Immature natural killer cell (primary cell): ENCODE data around the gene TULP3. TPM values are rescaled to one million over a fixed set of nuclear protein-coding genes. Genes with fewer than 3 reads are reported as not detected.
"Not testable (repeated sequence)": the region's sequence is repeated elsewhere in the genome, so short reads cannot be mapped to it uniquely, and the experiment has no call there.

Source experiments
- DNase-seq, 3 donors: peaks; one replicate each; pipeline ENCODE4 v3.0.0; 2022; ENCODE audit warnings: mixed read lengths in 1 of 3
- H3K27ac Mint-ChIP-seq, 6 donors: one replicate each; pipeline ENCODE4 v1.8.0; 2020; ENCODE audit warnings: mixed read lengths in 6 of 6, mild to moderate bottlenecking in 5 of 6, inconsistent platforms in 4 of 6, moderate library complexity in 3 of 6
- H3K27me3 Mint-ChIP-seq, 3 donors: one replicate each; pipeline ENCODE4 v1.8.0; 2020 to 2021; ENCODE audit warnings: low read depth in 3 of 3, mild to moderate bottlenecking in 3 of 3, mixed read lengths in 3 of 3, moderate library complexity in 3 of 3, inconsistent platforms in 1 of 3
- H3K36me3 Mint-ChIP-seq, 3 donors: one replicate each; pipeline ENCODE4 v1.8.0; 2020; ENCODE audit warnings: mixed read lengths in 3 of 3, inconsistent platforms in 2 of 3, mild to moderate bottlenecking in 2 of 3
- H3K4me1 Mint-ChIP-seq, 2 donors: one replicate each; pipeline ENCODE4 v1.8.0; 2020; ENCODE audit warnings: inconsistent platforms in 2 of 2, mild to moderate bottlenecking in 2 of 2, mixed read lengths in 2 of 2, moderate library complexity in 1 of 2
- H3K4me3 Mint-ChIP-seq, 5 donors: one replicate each; pipeline ENCODE4 v1.8.0; 2020; ENCODE audit warnings: mild to moderate bottlenecking in 5 of 5, mixed read lengths in 5 of 5, inconsistent platforms in 3 of 5, moderate library complexity in 3 of 5
- H3K9me3 Mint-ChIP-seq, 6 donors: one replicate each; pipeline ENCODE4 v1.8.0; 2020; ENCODE audit warnings: mild to moderate bottlenecking in 6 of 6, mixed read lengths in 6 of 6, inconsistent platforms in 4 of 6, moderate library complexity in 3 of 6
- polyA plus RNA-seq, 3 donors: library from polyadenylated mRNA; unstranded; fragments of 300-500 nt; fragmentation: Illumina TruSeq; gene quantifications; one replicate each; pipeline ENCODE4 v1.2.3, GENCODE V29; 2021

TULP3 gene
- polyA plus RNA-seq, 3 donors from 2014 or later = 5.5 to 11.1 (median 7.5) TPM

- no peak for DNase-seq
- no peaks in the 10 kb centered on the region for H3K4me1 Mint-ChIP-seq
- H3K27ac Mint-ChIP-seq = peak overlapping the region in 1 of 6 donors; percentile 76
- H3K4me3 Mint-ChIP-seq = no peak overlapping the region
- peaks cover 0 to 2% (median 0%) of the 10 kb centered on the region in 3 donors for H3K27me3 Mint-ChIP-seq
- peaks cover 3 to 6% (median 6%) of the 10 kb centered on the region in 3 donors for H3K36me3 Mint-ChIP-seq
- no peaks in the 10 kb centered on the region for H3K9me3 Mint-ChIP-seq
Measured at GRCh38 chr12:2858334-2858733, 32.4 kb upstream of the TULP3 start.

- peaks cover 3 to 6% (median 6%) of the 10 kb centered on the region in 3 donors for H3K36me3 Mint-ChIP-seq
- H3K4me1 Mint-ChIP-seq = no peaks in the 10 kb centered on the region
- no peak for DNase-seq
- no peak overlapping the region for H3K27ac Mint-ChIP-seq
- no peaks in the 10 kb centered on the region for H3K9me3 Mint-ChIP-seq
- no peak overlapping the region for H3K4me3 Mint-ChIP-seq
- H3K27me3 Mint-ChIP-seq = peaks cover 0 to 2% (median 0%) of the 10 kb centered on the region in 3 donors
Measured at GRCh38 chr12:2858944-2859421, 31.7 kb upstream of the TULP3 start.

DNA sequence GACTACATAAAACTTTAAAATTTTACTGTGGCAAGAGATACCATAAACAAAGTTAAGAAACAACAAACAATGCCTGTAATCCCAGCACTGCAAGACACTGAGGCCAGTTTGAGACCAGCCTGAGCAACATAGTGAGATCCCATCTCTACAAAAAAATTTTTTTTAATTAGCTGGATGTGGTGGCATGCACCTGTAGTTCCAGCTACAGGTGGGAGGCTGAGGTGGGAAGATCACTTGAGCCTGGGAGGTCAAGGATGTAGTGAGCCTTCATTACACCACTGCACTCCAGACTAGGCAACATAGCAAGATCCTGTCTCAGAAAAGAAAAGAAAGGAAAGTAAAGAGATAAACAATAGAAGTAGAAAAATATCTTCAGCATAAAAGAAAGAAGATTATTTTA is 30.5 kb upstream of the TULP3 start:
- H3K36me3 Mint-ChIP-seq = peaks cover 3 to 6% (median 6%) of the 10 kb centered on the region in 3 donors
- no peaks in the 10 kb centered on the region for H3K9me3 Mint-ChIP-seq
- no peak overlapping the region for H3K4me3 Mint-ChIP-seq
- peaks cover 0 to 2% (median 0%) of the 10 kb centered on the region in 3 donors for H3K27me3 Mint-ChIP-seq
- no peak for DNase-seq
- H3K27ac Mint-ChIP-seq = no peak overlapping the region
- no peaks in the 10 kb centered on the region for H3K4me1 Mint-ChIP-seq

- Mint-ChIP-seq H3K4me1 (no peaks in the 10 kb centered on the region), H3K4me3 (no peak overlapping the region), H3K27me3 (peaks cover 0 to 2% (median 0%) of the 10 kb centered on the region in 3 donors), H3K27ac (no peak overlapping the region), H3K9me3 (no peaks in the 10 kb centered on the region), H3K36me3 (no peaks in the 10 kb centered on the region)
- DNase-seq = no peak
Measured at GRCh38 chr12:2862876-2863275, 27.8 kb upstream of the TULP3 start.

- H3K27ac Mint-ChIP-seq = peak overlapping the region in 1 of 6 donors; percentile 34
- DNase-seq, H3K4me3 Mint-ChIP-seq, H3K9me3 Mint-ChIP-seq, H3K27me3 Mint-ChIP-seq, H3K36me3 Mint-ChIP-seq, H3K4me1 Mint-ChIP-seq: not testable (repeated sequence)
Measured at GRCh38 chr12:2863402-2863801, 27.3 kb upstream of the TULP3 start.

DNA sequence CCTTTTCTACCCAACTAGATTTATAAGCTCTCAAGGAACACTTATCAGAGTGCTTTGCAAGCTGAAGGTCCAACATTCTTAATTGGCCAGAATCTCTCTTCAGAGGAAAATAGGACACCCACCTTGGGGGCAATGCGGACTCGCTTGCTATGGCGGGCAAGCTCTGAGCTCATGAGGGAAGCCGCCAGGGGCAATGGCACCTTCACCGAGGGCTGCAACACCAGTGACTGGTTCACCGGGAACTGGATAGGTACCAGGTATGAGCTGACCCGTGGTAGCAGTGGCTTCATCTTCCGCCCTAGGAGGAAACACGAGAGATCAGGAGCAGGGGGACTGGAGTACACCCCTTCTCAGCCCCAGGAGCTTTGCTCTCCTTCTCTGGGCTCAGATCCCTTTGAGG is 26.5 kb upstream of the TULP3 start:
- no peak for DNase-seq
- no peaks in the 10 kb centered on the region for H3K9me3 Mint-ChIP-seq
- H3K27me3 Mint-ChIP-seq = no peaks in the 10 kb centered on the region
- no peak overlapping the region for H3K27ac Mint-ChIP-seq
- H3K36me3 Mint-ChIP-seq = no peaks in the 10 kb centered on the region
- H3K4me1 Mint-ChIP-seq = no peaks in the 10 kb centered on the region
- H3K4me3 Mint-ChIP-seq = no peak overlapping the region

- not testable (repeated sequence) for H3K36me3 Mint-ChIP-seq, H3K4me3 Mint-ChIP-seq, H3K9me3 Mint-ChIP-seq, H3K4me1 Mint-ChIP-seq, H3K27me3 Mint-ChIP-seq, H3K27ac Mint-ChIP-seq, DNase-seq
Measured at GRCh38 chr12:2868986-2869632, 21.6 kb upstream of the TULP3 start.

DNA sequence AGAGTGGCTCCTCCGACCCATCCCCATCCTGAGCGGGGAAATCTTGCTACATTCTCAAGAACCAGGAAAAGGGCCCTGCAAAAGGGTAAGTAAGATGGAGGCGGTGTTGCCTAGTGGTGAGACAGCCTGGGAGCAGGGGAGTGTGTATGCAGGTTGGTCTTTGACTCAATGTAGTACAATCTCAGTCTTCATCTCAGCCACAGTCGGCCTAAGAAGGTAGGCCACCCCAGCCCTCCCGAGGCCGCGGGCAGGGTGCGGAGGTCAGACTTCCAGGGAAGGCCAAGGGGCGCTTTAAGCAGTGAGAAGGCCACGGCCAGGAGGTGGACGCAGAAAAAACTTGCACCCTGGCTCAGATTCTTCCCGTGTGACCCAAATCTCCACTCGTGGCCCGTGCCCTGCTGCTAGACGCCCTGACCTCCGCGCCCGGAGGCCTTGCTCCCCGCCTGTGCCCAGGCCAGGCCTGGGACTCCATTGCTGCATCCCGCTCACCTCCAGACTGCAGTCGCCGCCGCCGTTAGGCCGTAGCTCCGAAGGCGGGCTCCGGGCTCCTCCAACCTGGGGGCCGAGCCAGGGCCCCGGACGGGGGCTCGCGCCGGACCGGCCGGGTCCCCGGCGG is 14.2 kb upstream of the TULP3 start:
- Mint-ChIP-seq H3K27ac (peak overlapping the region; percentile 30 to 96 (median 76)), H3K4me3 (peak overlapping the region; percentile 82 to 99 (median 86)), H3K4me1 (peaks cover 25 to 33% of the 10 kb centered on the region in 2 donors), H3K36me3 (no peaks in the 10 kb centered on the region), H3K27me3 (peaks cover 3 to 8% (median 4%) of the 10 kb centered on the region in 3 donors), H3K9me3 (no peaks in the 10 kb centered on the region)
- DNase-seq = peak in 1 of 3 donors; percentile 10

GRCh38 chr12:2877047-2877952 is 13.4 kb upstream of the TULP3 start, which contains the start of the genes FOXM1 and RHNO1:
Gene FOXM1, minus strand, starts transcription at chr12:2877174. Its CDS starts 2,696 bp downstream, at chr12:2874478.
Gene RHNO1, plus strand, starts transcription at chr12:2877223. Its CDS starts 8,144 bp downstream, at chr12:2885367.
- Mint-ChIP-seq H3K4me1 (peaks cover 27 to 33% of the 10 kb centered on the region in 2 donors), H3K27me3 (peaks cover 3 to 8% (median 4%) of the 10 kb centered on the region in 3 donors)

GRCh38 chr12:2877953-2878732 is 12.5 kb upstream of the TULP3 start:
- Mint-ChIP-seq H3K36me3 (no peaks in the 10 kb centered on the region), H3K27me3 (peaks cover 3 to 8% (median 4%) of the 10 kb centered on the region in 3 donors), H3K27ac (peak overlapping the region; percentile 95 to 99 (median 97)), H3K4me3 (peak overlapping the region; percentile 98 to 99 (median 99)), H3K4me1 (peaks cover 27 to 33% of the 10 kb centered on the region in 2 donors), H3K9me3 (no peaks in the 10 kb centered on the region)
- DNase-seq = no peak

More at GRCh38 chr12:2877047-2877952, 13.4 kb upstream of the TULP3 start, which contains the start of the genes FOXM1 and RHNO1:
- H3K9me3 Mint-ChIP-seq = no peaks in the 10 kb centered on the region
- H3K36me3 Mint-ChIP-seq = no peaks in the 10 kb centered on the region
- H3K27ac Mint-ChIP-seq = peak within 1 kb of the TSS; percentile 95 to 99 (median 97)
- DNase-seq = peak; percentile 87 to 89 (median 87)
- H3K4me3 Mint-ChIP-seq = peak within 1 kb of the TSS; percentile 98 to 99 (median 99)

DNA sequence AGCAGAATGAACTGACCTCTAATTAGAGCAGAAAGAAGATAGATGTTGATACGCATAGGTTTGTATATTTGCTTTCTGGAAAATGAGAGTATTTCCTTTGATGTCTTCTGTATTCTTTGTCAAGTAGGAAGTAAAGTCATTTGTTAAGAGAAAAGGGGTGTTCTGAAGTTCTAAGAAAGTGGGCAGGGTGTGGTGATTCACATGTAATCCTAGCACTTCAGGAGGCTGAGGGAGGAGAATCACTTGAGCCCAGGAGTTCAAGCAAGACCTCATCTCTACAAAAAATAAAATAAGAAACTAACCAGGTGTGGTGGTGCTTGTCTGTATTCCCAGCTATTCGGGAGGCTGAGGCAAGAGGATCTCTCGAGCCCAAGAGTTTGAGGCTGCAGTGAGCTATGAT is 10.8 kb upstream of the TULP3 start:
- H3K4me3 Mint-ChIP-seq = peak overlapping the region in 1 of 5 donors; percentile 32
- no peaks in the 10 kb centered on the region for H3K9me3 Mint-ChIP-seq
- peaks cover 0 to 3% (median 0%) of the 10 kb centered on the region in 3 donors for H3K36me3 Mint-ChIP-seq
- peaks cover 28 to 38% of the 10 kb centered on the region in 2 donors for H3K4me1 Mint-ChIP-seq
- peak overlapping the region in 1 of 6 donors; percentile 64 for H3K27ac Mint-ChIP-seq
- peaks cover 3 to 8% (median 4%) of the 10 kb centered on the region in 3 donors for H3K27me3 Mint-ChIP-seq
- no peak for DNase-seq

- H3K36me3 Mint-ChIP-seq = peaks cover 0 to 5% (median 4%) of the 10 kb centered on the region in 3 donors
- H3K27ac Mint-ChIP-seq = peak overlapping the region in 4 of 6 donors; percentile 9 to 57 (median 20)
- peaks cover 11 to 15% of the 10 kb centered on the region in 2 donors for H3K4me1 Mint-ChIP-seq
- no peak overlapping the region for H3K4me3 Mint-ChIP-seq
- no peaks in the 10 kb centered on the region for H3K9me3 Mint-ChIP-seq
- no peak for DNase-seq
- H3K27me3 Mint-ChIP-seq = no peaks in the 10 kb centered on the region
Measured at GRCh38 chr12:2884810-2885209, 5.9 kb upstream of the TULP3 start.
